Stimulated activated naive B cell treated with anti-CD40 and anti-IgM and Interleukin-4, amounts not matched to agents 10 μg/mL and 1 μg/mL and 100 μg/mL, for 72 hours (primary cell): ENCODE data around the gene SLC35E4.

ENCODE experiments used
- ATAC-seq, 2 donors: fragments of 150-1000 bp; cut with Tn5 transposase; replicated peaks; 2 replicates each; pipeline ENCODE4 v1.10.0; 2021; ENCODE audit warnings: moderate library complexity in 1 of 2
- DNase-seq: peaks from one replicate; pipeline ENCODE4 v3.0.0; 2021
- H3K27ac Mint-ChIP-seq: one replicate; pipeline ENCODE4 v1.8.0; 2022; ENCODE audit warnings: mild to moderate bottlenecking, mixed read lengths
- H3K27me3 Mint-ChIP-seq, 2 donors: one replicate each; pipeline ENCODE4 v1.8.0; 2022; ENCODE audit warnings: mixed read lengths in 2 of 2
- H3K36me3 Mint-ChIP-seq, 2 donors: one replicate each; pipeline ENCODE4 v1.8.0; 2022; ENCODE audit warnings: mixed read lengths in 2 of 2, mild to moderate bottlenecking in 1 of 2
- H3K4me1 Mint-ChIP-seq, 2 donors: one replicate each; pipeline ENCODE4 v1.8.0; 2022; ENCODE audit warnings: mixed read lengths in 2 of 2, mild to moderate bottlenecking in 1 of 2
- H3K4me3 Mint-ChIP-seq, 2 donors: one replicate each; pipeline ENCODE4 v1.8.0; 2022; ENCODE audit warnings: mild to moderate bottlenecking in 2 of 2, mixed read lengths in 2 of 2, moderate library complexity in 1 of 2
- H3K9me3 Mint-ChIP-seq, 2 donors: one replicate each; pipeline ENCODE4 v1.8.0; 2022; ENCODE audit warnings: mixed read lengths in 2 of 2, mild to moderate bottlenecking in 1 of 2

SLC35E4 gene

GRCh38 chr22:30695871-30696655 is 60.5 kb downstream of the SLC35E4 start:
- H3K27me3 Mint-ChIP-seq, result peaks cover 43 to 61% of the 10 kb centered on the region in 2 donors
- DNase-seq, result no peak
- no peak for ATAC-seq
- H3K9me3 Mint-ChIP-seq, result no peaks in the 10 kb centered on the region
- peaks cover 5% of the 10 kb centered on the region in 2 donors for H3K4me1 Mint-ChIP-seq
- H3K36me3 Mint-ChIP-seq, result no peaks in the 10 kb centered on the region
- H3K27ac Mint-ChIP-seq, result no peak overlapping the region
- H3K4me3 Mint-ChIP-seq, result peak overlapping the region in 1 of 2 donors; percentile 20
